Measurements from ENCODE around the gene SCIN.
A peak's percentile ranks its signal among the peaks of the same experiment; 100 is the strongest.
"Not testable (repeated sequence)": the region's sequence is repeated elsewhere in the genome, so short reads cannot be mapped to it uniquely, and the experiment has no call there.

Gene SCIN

GRCh38 chr7:12612622-12613021 is 42.1 kb downstream of the SCIN start:
- no peak for DNase-seq (ENCODE audit: low spot score)

GRCh38 chr7:12619461-12620069 is 49.0 kb downstream of the SCIN start:
- DNase-seq (ENCODE audit: low spot score), result no peak

DNA sequence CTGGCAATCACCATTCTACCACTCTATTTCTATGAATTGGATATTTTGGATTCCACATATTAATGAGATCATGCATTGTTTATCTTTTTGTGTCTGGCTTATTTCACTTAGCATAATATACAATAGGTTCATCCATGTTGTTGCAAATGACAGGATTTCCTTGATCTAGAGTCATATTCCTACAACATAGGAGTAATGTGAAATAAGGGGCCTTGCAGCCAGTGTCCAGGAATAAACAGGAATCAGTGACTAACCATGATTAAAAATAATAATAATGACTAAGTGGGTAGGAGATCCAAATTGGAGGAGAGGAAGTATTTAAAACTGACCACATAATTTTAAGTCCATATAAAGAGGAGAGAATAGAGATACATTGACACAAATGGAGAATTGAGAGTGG is 49.9 kb downstream of the SCIN start:
- no peak for DNase-seq (ENCODE audit: low spot score)

GRCh38 chr7:12623223-12623622 is 52.7 kb downstream of the SCIN start:
- DNase-seq (ENCODE audit: low spot score), result no peak

DNA sequence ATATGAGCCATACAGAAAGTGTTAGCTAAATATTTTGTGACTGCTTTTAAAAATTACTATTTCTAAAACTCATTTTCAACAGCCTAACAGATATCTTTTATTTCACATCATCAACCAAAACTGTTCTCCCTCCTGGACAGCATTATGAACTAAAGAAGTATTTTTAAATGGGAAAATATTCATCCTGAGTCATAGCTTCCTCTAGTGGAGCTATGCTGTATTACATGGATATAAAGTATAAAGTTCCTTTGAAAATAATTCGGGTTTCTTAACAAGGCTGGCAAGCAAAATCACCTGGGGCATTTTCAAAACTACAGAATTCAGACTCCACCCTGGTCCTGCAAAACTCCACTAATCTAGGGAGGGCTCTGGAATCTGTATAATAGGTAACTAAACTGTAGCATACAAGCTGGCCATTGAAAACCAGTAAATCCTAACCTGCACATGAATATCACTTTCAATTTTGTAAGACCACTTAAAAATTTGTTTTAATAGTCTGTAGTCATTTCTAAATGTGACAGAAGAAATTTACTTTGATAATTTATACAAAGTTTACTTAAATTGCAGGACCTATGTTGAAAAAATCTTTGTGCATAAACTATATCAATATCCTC is 53.5 kb downstream of the SCIN start:
- DNase-seq (ENCODE audit: low spot score), result peak; percentile 41

DNA sequence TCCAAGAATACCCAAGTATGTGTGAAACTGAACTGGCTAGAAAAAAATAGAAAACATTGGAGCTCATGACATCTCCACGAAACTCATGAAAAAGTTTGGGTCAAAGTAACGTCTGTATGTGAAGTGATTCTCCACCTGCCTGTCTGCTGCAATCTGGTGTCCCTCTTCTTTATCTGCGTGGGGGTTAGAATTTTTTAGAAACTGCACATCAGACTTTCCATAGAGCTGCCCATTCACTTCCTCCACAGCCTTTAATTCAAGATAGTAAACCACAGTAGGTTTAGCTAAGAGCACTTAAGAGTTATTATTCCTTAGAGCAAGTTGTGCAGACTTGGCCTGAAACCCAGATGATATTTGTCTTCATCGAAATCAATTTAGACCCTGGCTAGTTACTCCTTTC is 55.3 kb downstream of the SCIN start:
- DNase-seq (ENCODE audit: low spot score), result no peak

- DNase-seq (ENCODE audit: low spot score), result no peak
Observed at GRCh38 chr7:12629816-12630512, 59.4 kb downstream of the SCIN start.

GRCh38 chr7:12630513-12630819 is 59.9 kb downstream of the SCIN start:
- no peak for DNase-seq (ENCODE audit: low spot score)

GRCh38 chr7:12633582-12633981 is 63.1 kb downstream of the SCIN start:
- DNase-seq (ENCODE audit: low spot score), result no peak

DNA sequence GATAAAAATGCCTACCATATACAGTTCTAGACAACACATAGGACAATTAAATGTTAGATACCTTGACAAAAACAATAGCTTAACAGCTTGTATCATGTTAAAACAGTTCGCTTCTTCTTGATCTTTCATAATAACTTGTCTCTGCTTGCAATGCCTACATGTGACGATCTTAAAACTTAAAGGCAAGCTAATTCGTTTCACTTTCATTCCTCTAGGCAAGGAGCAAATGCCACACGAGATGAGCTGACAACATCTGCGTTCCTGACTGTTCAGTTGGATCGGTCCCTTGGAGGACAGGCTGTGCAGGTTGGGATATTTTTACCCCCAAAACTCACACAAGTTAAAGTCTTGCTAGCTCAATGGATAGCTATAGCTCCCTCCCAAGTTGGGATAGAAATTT is 65.3 kb downstream of the SCIN start:
- no peak for DNase-seq (ENCODE audit: low spot score)

DNA sequence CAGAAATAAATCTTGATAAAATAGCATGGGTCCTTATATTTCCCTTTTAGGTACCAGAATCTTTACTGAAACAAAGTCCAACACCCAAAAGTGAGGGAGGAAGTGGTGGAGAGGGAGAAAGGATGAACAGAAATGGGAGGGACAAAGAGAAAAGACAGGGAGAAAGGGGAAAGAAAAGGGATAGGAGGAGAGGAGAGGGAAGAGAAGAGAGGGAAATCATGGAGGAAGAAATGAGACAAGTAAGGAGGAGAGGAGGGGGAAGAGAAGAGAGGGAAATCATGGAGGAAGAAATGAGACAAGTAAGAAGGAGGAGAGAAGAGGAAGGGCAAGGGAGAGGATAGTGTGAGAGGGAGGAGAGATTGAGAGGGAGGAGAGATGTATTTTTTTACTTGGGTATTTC is 66.8 kb downstream of the SCIN start:
- no peak for DNase-seq (ENCODE audit: low spot score)

- DNase-seq (ENCODE audit: low spot score), result no peak
Observed at GRCh38 chr7:12637819-12638592, 67.5 kb downstream of the SCIN start.

GRCh38 chr7:12638851-12639456 is 68.4 kb downstream of the SCIN start:
- peak; percentile 36 for DNase-seq (ENCODE audit: low spot score)

- no peak for DNase-seq (ENCODE audit: low spot score)
Observed at GRCh38 chr7:12640299-12641096, 70.0 kb downstream of the SCIN start.

GRCh38 chr7:12641196-12641595 is 70.7 kb downstream of the SCIN start:
- DNase-seq (ENCODE audit: low spot score), result no peak

DNA sequence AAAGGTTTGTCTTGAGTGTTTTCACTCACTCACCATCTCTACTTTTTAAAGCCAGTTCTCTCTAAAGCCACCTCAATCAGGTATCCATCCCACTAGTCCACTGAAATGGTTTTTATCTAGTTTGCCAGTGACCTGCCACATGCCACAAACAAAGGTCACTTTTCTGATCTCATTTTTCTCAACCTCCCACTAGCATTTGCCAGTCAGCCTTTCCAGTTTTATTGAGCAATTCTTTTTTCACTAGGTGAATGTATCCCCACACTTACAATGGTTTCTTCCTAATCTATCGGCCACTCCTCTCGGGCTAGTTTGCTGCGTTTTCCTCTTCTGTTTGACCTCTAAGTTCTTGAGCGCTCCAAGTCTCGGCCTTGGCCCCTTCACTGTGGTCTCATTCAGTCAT is 72.0 kb downstream of the SCIN start:
- peak; percentile 19 for DNase-seq (ENCODE audit: low spot score)

GRCh38 chr7:12643001-12643643 is 72.6 kb downstream of the SCIN start:
- peak; percentile 57 for DNase-seq (ENCODE audit: low spot score)

DNA sequence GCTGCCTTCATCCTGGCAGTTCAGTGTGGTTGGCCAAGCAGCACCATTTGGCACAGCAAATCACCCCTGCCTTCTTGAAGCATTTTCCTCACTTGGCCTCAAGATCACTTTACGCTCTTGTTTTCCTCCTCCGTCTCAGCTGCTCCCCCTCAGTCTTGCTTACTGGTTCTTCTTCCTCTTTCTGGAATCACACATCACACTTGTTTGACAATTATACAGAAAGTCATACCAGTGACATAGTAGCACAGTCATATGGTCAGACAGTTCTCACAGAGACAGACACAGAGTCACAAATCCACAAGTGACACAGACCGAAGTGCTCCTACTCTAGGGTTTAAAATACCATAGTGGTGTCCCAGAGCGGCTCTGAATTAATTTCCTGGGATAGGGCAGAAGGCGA is 73.1 kb downstream of the SCIN start:
- no peak for DNase-seq (ENCODE audit: low spot score)

DNA sequence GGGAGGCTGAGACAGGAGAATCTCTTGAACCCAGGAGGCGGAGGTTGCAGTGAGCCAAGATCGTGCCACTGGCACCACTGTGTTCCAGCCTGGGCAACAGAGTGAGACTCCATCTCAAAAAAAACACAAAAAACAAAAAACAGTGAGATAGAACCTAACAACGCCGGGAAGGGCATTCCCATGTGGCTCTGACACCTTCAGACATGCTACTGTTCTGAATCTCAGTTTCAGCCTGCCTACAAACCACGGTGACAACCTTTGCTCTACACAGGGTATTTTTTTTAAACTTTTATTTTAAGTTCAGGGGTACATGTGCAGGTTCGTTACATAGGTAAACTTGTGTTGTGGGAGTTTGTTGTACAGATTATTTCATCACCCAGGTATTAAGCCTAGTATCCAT is 74.7 kb downstream of the SCIN start:
- not testable (repeated sequence) for DNase-seq (ENCODE audit: low spot score)

- peak; percentile 24 for DNase-seq (ENCODE audit: low spot score)
Observed at GRCh38 chr7:12646139-12646538, 75.6 kb downstream of the SCIN start.
